Panc1 (cell line): ENCODE results near the gene UBE2Q1. TPM values are rescaled to one million over a fixed set of nuclear protein-coding genes. Genes with fewer than 3 reads are reported as not detected.

ENCODE experiments used
- ATAC-seq: fragments of 200-7000 bp; cut with Tn5 transposase; 2 replicates; pipeline ENCODE4 v1.9.1; 2020; ENCODE audit warnings: mild to moderate bottlenecking, moderate library complexity
- BruUV-seq: library from RNA; stranded (reverse); fragments of 400-500 nt; replicated peaks from 2 replicates; lab custom pipeline; 2021; lab: Mats Ljungman, UMichigan
- CTCF ChIA-PET: fragments of 300-600 bp; sonication (Branson Sonifier 250); formaldehyde crosslinking; loops from one replicate; lab custom pipeline; 2022; ENCODE audit warnings: antibody characterized with exemption; lab: Charles Lee
- POLR2A ChIA-PET: fragments of 300-600 bp; sonication (Branson Sonifier 250); formaldehyde crosslinking; loops from one replicate; lab custom pipeline; 2022; ENCODE audit warnings: antibody characterized with exemption; lab: Charles Lee
- DNase-seq: peaks from one replicate; pipeline ENCODE4 v3.0.0-alpha.2; 2010; ENCODE audit warnings: low read depth, low spot score
- H3K27ac ChIP-seq: 2 replicates; pipeline ENCODE4 v1.5.1; 2011; ENCODE audit warnings: mild to moderate bottlenecking, low read length, inconsistent platforms
- H3K27me3 ChIP-seq: fragments of 200-500 bp; sonication (Bioruptor generic); 2 replicates; pipeline ENCODE4 v1.6.0; 2014; ENCODE audit warnings: low read length, inconsistent platforms; ENCODE audit not compliant: control insufficient read depth, insufficient read depth
- H3K36me3 ChIP-seq: fragments of 200-500 bp; sonication (Bioruptor generic); 2 replicates; pipeline ENCODE4 v1.5.1; 2014; ENCODE audit warnings: inconsistent platforms, mild to moderate bottlenecking, low read length, moderate library complexity; ENCODE audit not compliant: control insufficient read depth, insufficient read depth
- H3K4me1 ChIP-seq: 2 replicates; pipeline ENCODE4 v1.5.1; 2011; ENCODE audit warnings: inconsistent platforms, mild to moderate bottlenecking, low read length, moderate library complexity; ENCODE audit not compliant: control insufficient read depth, insufficient read depth
- H3K4me3 ChIP-seq, 2 experiments: 2 replicates each; pipeline ENCODE4 v1.5.1; 2011 to 2012; ENCODE audit warnings: low read depth in 2 of 2, low read length in 2 of 2, mild to moderate bottlenecking in 2 of 2, inconsistent platforms in 1 of 2, moderate library complexity in 1 of 2
- H3K9me3 ChIP-seq: fragments of 200-500 bp; sonication (Bioruptor generic); 2 replicates; pipeline ENCODE4 v1.5.1; 2014; ENCODE audit warnings: low read depth, mild to moderate bottlenecking, inconsistent platforms, low read length, moderate library complexity; ENCODE audit not compliant: control insufficient read depth, insufficient read depth
- CTCF ChIP-seq: fragments of 450-650 bp; IDR thresholded peaks from 2 replicates; pipeline ENCODE4 v1.5.1; 2017; ENCODE audit warnings: mild to moderate bottlenecking
- POLR2AphosphoS5 ChIP-seq: IDR thresholded peaks from 2 replicates; pipeline ENCODE4 v1.6.1; 2012; ENCODE audit warnings: mild to moderate bottlenecking, low read depth, low read length, moderate library complexity
- REST ChIP-seq, 2 experiments: IDR thresholded peaks; 2 replicates each; pipeline ENCODE4 v1.6.1; 2011 to 2012; ENCODE audit warnings: low read depth in 2 of 2, control low read depth in 1 of 2, low read length in 1 of 2, mild to moderate bottlenecking in 1 of 2, moderate library complexity in 1 of 2; ENCODE audit not compliant: insufficient read depth in 1 of 2
- SIN3A ChIP-seq: IDR thresholded peaks from 2 replicates; pipeline ENCODE4 v1.6.1; 2012; ENCODE audit warnings: low read depth, mild to moderate bottlenecking, low read length, moderate library complexity, borderline replicate concordance; ENCODE audit not compliant: insufficient read depth
- TCF7L2 ChIP-seq: IDR thresholded peaks from 2 replicates; pipeline ENCODE4 v1.6.1; 2011; ENCODE audit warnings: mild to moderate bottlenecking, low read depth, low read length, inconsistent platforms
- in situ Hi-C: cut with HindIII; loops from 2 replicates; pipeline ENCODE4 v1.10.0; 2016; ENCODE audit warnings: low sequenced_read_pairs, low pct_unique_long_range_greater_than_20kb
- intact Hi-C: fragments of 100-400 bp; cut with micrococcal nuclease; formaldehyde crosslinking; loops from one replicate; pipeline ENCODE4 v1.10.0; 2022; ENCODE audit not compliant: unreplicated experiment
- total RNA-seq: library from RNA; stranded (reverse); gene quantifications from one replicate; pipeline ENCODE4 v1.2.1, GENCODE V29; 2021; ENCODE audit not compliant: unreplicated experiment

UBE2Q1 gene
- total RNA-seq, 1 experiment from 2014 or later: 96.0 TPM

DNA sequence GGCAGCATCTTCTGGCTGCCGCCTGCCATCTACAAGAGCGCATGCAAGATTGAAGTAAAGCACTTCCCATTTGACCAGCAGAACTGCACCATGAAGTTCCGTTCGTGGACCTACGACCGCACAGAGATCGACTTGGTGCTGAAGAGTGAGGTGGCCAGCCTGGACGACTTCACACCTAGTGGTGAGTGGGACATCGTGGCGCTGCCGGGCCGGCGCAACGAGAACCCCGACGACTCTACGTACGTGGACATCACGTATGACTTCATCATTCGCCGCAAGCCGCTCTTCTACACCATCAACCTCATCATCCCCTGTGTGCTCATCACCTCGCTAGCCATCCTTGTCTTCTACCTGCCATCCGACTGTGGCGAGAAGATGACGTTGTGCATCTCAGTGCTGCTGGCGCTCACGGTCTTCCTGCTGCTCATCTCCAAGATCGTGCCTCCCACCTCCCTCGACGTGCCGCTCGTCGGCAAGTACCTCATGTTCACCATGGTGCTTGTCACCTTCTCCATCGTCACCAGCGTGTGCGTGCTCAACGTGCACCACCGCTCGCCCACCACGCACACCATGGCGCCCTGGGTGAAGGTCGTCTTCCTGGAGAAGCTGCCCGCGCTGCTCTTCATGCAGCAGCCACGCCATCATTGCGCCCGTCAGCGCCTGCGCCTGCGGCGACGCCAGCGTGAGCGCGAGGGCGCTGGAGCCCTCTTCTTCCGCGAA lies 12.9 kb upstream of the UBE2Q1 start:
- no TSS peak for BruUV-seq
- ATAC-seq (no peak), DNase-seq (no peak)
- ChIA-PET CTCF (no interaction called here), POLR2A (no interaction called here)
- Histone ChIP-seq H3K27ac (no peak overlapping the region), H3K4me3 (no peak overlapping the region), H3K4me1 (no peaks in the 10 kb centered on the region), H3K27me3 (peaks cover 15% of the 10 kb centered on the region), H3K9me3 (no peaks in the 10 kb centered on the region), H3K36me3 (no peaks in the 10 kb centered on the region)
- in situ Hi-C loops: no loop called here
- intact Hi-C loops: no loop called here
- no peak for TF ChIP-seq SIN3A
- TF ChIP-seq POLR2AphosphoS5: no peak
- TF ChIP-seq TCF7L2: no peak
- no peak for TF ChIP-seq CTCF
- TF ChIP-seq REST (IDR thresholded peaks at IDR 0.05; ENCODE audit: insufficient read depth in 1 of 2, low read depth in 2 of 2, low read length in 1 of 2): no peak

- Histone ChIP-seq H3K36me3 (no peaks in the 10 kb centered on the region), H3K27ac (no peak overlapping the region), H3K4me3 (peak overlapping the region; percentile 10 to 25; a peak in 2 of 4 replicates), H3K9me3 (no peaks in the 10 kb centered on the region), H3K4me1 (no peaks in the 10 kb centered on the region), H3K27me3 (peaks cover 19% of the 10 kb centered on the region)
- ChIA-PET CTCF (interaction anchor here (1.0 kb wide), 1 partner anchor 9 kb away, joined by 3 read pairs; no protein-coding TSS in a partner anchor), POLR2A (interaction anchor here (0.6 kb wide), 1 partner anchor 627 kb away, joined by 4 read pairs; no protein-coding TSS in a partner anchor)
- BruUV-seq: no TSS peak
- no peak for TF ChIP-seq CTCF
- no peak for TF ChIP-seq TCF7L2
- in situ Hi-C loops (no loop called here), intact Hi-C loops (loop anchor here (10.0 kb wide), 3 partner anchors 187 to 387 kb away; partner anchors contain the start of gene PBXIP1)
- ATAC-seq (peak; percentile 39; the same call in 1 of the 2 replicates), DNase-seq (no peak)
Measured at GRCh38 chr1:154568157-154568815, 9.8 kb upstream of the UBE2Q1 start.
